ENCODE data around the gene MPLKIP.
"Not testable (repeated sequence)": the region's sequence is repeated elsewhere in the genome, so short reads cannot be mapped to it uniquely, and the experiment has no call there.

The MPLKIP gene

DNA sequence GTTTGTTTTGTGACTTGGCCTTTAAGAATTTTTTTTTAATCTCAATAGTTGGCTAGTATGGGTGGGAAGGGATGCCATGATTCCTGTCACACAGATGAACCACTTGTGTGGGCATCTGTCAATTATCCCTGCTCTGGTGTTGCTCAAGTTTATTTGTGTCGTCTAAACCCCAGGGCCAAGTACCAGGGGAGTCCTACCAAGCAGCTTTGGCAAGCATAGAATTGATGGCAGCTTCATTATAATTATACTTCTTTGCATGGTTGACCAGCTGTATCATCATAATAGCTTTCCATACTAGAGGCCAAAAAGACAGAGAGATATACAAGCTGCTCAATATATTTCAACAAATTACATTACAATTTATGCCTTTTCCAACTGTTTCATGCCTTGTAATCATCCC is 30.8 kb upstream of the MPLKIP start:
- no peak overlapping the region for H3K27ac ChIP-seq
- TF ChIP-seq ZFX (IDR thresholded peaks at IDR 0.05; ENCODE audit: borderline replicate concordance) (no peak), CTCF (IDR thresholded peaks at IDR 0.05) (no peak)

- no peak for TF ChIP-seq ZFX (IDR thresholded peaks at IDR 0.05; ENCODE audit: borderline replicate concordance)
- no peak for TF ChIP-seq CTCF (IDR thresholded peaks at IDR 0.05)
- no peak overlapping the region for H3K27ac ChIP-seq
These were observed 28.1 kb upstream of the MPLKIP start for GRCh38 chr7:40162516-40162915.

DNA sequence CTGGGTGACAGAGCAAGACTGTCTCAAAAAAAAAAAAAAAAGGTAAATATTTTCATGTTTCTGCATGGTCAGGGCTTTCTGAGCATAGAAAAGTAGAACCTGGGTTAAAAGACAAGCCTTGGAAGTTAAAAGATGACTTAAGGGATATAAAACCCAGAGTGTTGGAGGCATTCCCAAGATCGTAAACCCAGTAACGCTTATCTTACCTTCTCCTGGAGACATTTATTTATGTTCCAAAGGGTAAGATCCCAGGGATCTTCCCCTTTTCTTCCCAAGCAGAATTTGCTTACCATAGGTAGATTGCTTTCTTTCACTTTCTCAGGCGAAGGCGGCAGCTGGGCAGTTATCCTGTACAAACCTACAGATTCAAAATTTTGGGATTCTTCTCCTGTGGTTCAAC is 22.6 kb upstream of the MPLKIP start:
- TF ChIP-seq ZFX (IDR thresholded peaks at IDR 0.05; ENCODE audit: borderline replicate concordance): no peak
- TF ChIP-seq CTCF (IDR thresholded peaks at IDR 0.05): no peak

GRCh38 chr7:40151504-40151903 is 17.1 kb upstream of the MPLKIP start:
- H3K27ac ChIP-seq: no peak overlapping the region
- no peak for TF ChIP-seq CTCF (IDR thresholded peaks at IDR 0.05)
- no peak for TF ChIP-seq ZFX (IDR thresholded peaks at IDR 0.05; ENCODE audit: borderline replicate concordance)

More for the DNA sequence above, 22.6 kb upstream of the MPLKIP start:
- no peak overlapping the region for H3K27ac ChIP-seq

- H3K27ac ChIP-seq: no peak overlapping the region
- TF ChIP-seq CTCF (IDR thresholded peaks at IDR 0.05) (no peak), ZFX (IDR thresholded peaks at IDR 0.05; ENCODE audit: borderline replicate concordance) (no peak)
These were observed 14.2 kb upstream of the MPLKIP start for GRCh38 chr7:40148671-40149070.

DNA sequence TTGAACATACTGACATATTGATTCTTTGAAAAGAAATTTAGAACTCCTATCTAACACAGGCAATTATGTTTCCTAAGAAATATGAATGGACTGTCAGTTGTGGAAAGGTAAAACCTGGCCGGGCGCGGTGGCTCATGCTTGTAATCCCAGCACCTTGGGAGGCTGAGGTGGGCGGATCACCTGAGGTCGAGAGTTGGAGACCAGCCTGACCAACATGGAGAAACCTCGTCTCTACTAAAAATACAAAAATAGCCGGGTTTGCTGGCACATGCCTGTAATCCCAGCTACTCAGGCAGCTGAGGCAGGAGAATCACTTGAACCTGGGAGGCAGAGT is 13.8 kb upstream of the MPLKIP start:
- not testable (repeated sequence) for H3K27ac ChIP-seq

DNA sequence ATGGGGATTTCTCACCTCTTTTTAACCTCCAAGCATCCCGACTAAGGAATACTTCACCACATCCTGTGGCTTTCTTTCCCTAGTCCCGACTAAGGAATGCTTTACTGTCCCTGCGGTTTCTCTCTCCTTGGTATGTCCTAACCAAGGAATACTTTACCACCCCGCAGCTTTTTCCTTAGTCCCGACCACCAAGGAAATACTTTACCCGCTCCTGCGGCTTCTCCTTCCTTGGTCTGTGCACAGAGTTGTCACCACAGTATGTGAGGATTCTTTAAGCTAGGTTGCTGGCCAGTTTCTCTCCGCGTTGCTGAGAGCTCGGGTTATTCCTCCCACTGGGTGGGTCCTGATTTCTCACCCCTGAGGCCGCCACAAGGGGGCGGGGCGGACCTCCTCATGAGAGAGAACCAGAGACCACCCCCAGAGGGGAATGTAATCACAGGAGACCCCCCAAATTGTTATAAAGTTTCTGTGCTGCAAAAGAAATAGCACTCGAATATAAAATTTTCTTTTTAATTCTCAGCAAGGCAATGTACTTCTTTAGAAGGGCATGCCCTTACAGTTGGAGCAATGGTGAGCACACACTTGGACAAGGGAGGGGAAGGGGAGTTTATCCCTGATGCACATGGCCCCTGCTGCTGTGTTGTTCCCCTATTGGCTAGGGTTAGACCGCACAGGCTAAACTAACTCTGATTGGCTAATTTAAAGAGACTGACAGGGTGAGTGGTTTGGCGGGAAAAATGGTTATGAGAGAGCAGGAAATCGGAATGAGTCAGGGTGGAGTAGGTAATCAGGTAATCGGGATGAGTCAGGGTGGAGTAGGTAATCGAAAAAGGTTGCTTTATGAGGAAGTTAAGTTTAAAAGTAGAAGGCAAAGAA is 13.2 kb upstream of the MPLKIP start:
- no peak overlapping the region for H3K27ac ChIP-seq
- peak; percentile 26 for TF ChIP-seq CTCF (IDR thresholded peaks at IDR 0.05)
- TF ChIP-seq ZFX (IDR thresholded peaks at IDR 0.05; ENCODE audit: borderline replicate concordance): no peak

GRCh38 chr7:40145596-40146130 is 11.2 kb upstream of the MPLKIP start:
- not testable (repeated sequence) for H3K27ac ChIP-seq

- H3K27ac ChIP-seq: not testable (repeated sequence)
These were observed 7.5 kb upstream of the MPLKIP start for GRCh38 chr7:40141916-40142315.

- not testable (repeated sequence) for H3K27ac ChIP-seq
These were observed 5.5 kb upstream of the MPLKIP start for GRCh38 chr7:40139891-40140290.

Data from 22Rv1 (cell line).